Endothelial cell of umbilical vein (primary cell): ENCODE results near the gene INPP5F. TPM values are rescaled to one million over a fixed set of nuclear protein-coding genes. Genes with fewer than 3 reads are reported as not detected.

Experiments used
- BruUV-seq: library from RNA; stranded (reverse); fragments of 400-500 nt; replicated peaks from 2 replicates; lab custom pipeline; 2021; lab: Mats Ljungman, UMichigan
- CTCF ChIA-PET: fragments of 300-600, 350-600 bp; sonication (Branson Sonifier 250); formaldehyde crosslinking; loops from one replicate; lab custom pipeline; 2021; ENCODE audit warnings: antibody characterized with exemption, inconsistent platforms; lab: Charles Lee
- POLR2A ChIA-PET: fragments of 300-600, 350-600 bp; sonication (Branson Sonifier 250); formaldehyde crosslinking; loops from one replicate; lab custom pipeline; 2021; ENCODE audit warnings: antibody characterized with exemption, inconsistent platforms; lab: Charles Lee
- DNase-seq: peaks from one replicate; pipeline ENCODE4 v3.0.0-alpha.2; 2011; ENCODE audit warnings: low read depth, low spot score
- FAIRE-seq: peaks from 2 replicates; lab custom pipeline; 2011; peaks lifted over from hg19 to GRCh38; lab: Jason Lieb, UNC
- H2AFZ ChIP-seq: 2 replicates; pipeline ENCODE4 v1.6.0; 2012; ENCODE audit warnings: low read depth, low read length, control low read depth, inconsistent platforms
- H3K27ac ChIP-seq: 2 replicates; pipeline ENCODE4 v1.5.1; 2011; ENCODE audit warnings: low read depth, mild to moderate bottlenecking, control low read depth, low read length, moderate library complexity; ENCODE audit not compliant: insufficient read depth
- H3K27me3 ChIP-seq, 2 experiments: 2 replicates each; pipeline versions ENCODE4 v1.6.0 to v1.6.1; 2011; ENCODE audit warnings: low read length in 2 of 2, mixed read lengths in 1 of 2; ENCODE audit not compliant: control insufficient read depth in 2 of 2, insufficient read depth in 2 of 2
- H3K36me3 ChIP-seq, 2 experiments: 2 replicates in 1 of 2; 3 replicates in 1 of 2; pipeline ENCODE4 v1.5.1; 2011; ENCODE audit warnings: low read length in 2 of 2, mild to moderate bottlenecking in 1 of 2, moderate library complexity in 1 of 2; ENCODE audit not compliant: control insufficient read depth in 2 of 2, insufficient read depth in 2 of 2; ENCODE audit errors: extremely low read depth in 1 of 2
- H3K4me1 ChIP-seq: 3 replicates; pipeline ENCODE4 v1.5.1; 2011; ENCODE audit warnings: mild to moderate bottlenecking, low read length; ENCODE audit not compliant: control insufficient read depth, insufficient read depth; ENCODE audit errors: extremely low read depth
- H3K4me2 ChIP-seq: 2 replicates; pipeline ENCODE4 v1.6.1; 2011; ENCODE audit warnings: low read length, control low read depth, mixed read lengths; ENCODE audit not compliant: insufficient read depth
- H3K4me3 ChIP-seq, 3 experiments: fragments of 200-600 bp in 1 of 3; sonication (generic), shearing (Covaris generic) in 1 of 3; replicated peaks in 1 of 3; 2 replicates each; pipeline ENCODE4 v1.5.1; 2011 to 2016; ENCODE audit warnings: control low read depth in 3 of 3, low read length in 3 of 3, mild to moderate bottlenecking in 2 of 3, inconsistent platforms in 1 of 3, low read depth in 1 of 3, moderate library complexity in 1 of 3; ENCODE audit not compliant: insufficient read depth in 1 of 3
- H3K79me2 ChIP-seq: 2 replicates; pipeline ENCODE4 v1.6.0; 2012; ENCODE audit warnings: low read length, inconsistent platforms; ENCODE audit not compliant: control insufficient read depth, insufficient read depth
- H3K9ac ChIP-seq: replicated peaks from 2 replicates; pipeline ENCODE3; 2011; ENCODE audit warnings: low read length, control low read depth; ENCODE audit not compliant: insufficient read depth; ENCODE audit errors: extremely low read depth
- H3K9me1 ChIP-seq: replicated peaks from 3 replicates; pipeline ENCODE4 v1.6.0; 2011; ENCODE audit warnings: mild to moderate bottlenecking, low read length; ENCODE audit not compliant: control insufficient read depth, insufficient read depth; ENCODE audit errors: extremely low read depth
- H3K9me3 ChIP-seq: replicated peaks from 2 replicates; pipeline ENCODE4 v1.5.1; 2012; ENCODE audit warnings: low read length, inconsistent platforms; ENCODE audit not compliant: control insufficient read depth, insufficient read depth
- H4K20me1 ChIP-seq: replicated peaks from 2 replicates; pipeline ENCODE3; 2011; ENCODE audit warnings: mild to moderate bottlenecking, low read length; ENCODE audit not compliant: control insufficient read depth, insufficient read depth; ENCODE audit errors: extremely low read depth
- EZH2 ChIP-seq: IDR thresholded peaks from 2 replicates; pipeline ENCODE4 v1.6.1; 2012; ENCODE audit warnings: borderline replicate concordance, low read depth, mild to moderate bottlenecking, moderate library complexity, low read length, inconsistent platforms; ENCODE audit not compliant: severe bottlenecking
- FOS ChIP-seq: IDR thresholded peaks from 2 replicates; pipeline ENCODE4 v1.6.1; 2011; ENCODE audit warnings: mild to moderate bottlenecking, low read length, moderate library complexity, borderline replicate concordance; ENCODE audit not compliant: insufficient read depth
- GATA2 ChIP-seq: IDR thresholded peaks from 2 replicates; pipeline ENCODE4 v1.7.0; 2011; ENCODE audit warnings: low read depth, mild to moderate bottlenecking, moderate library complexity, mixed read lengths, low read length; ENCODE audit not compliant: insufficient read length, insufficient read depth
- JUN ChIP-seq: IDR thresholded peaks from 2 replicates; pipeline ENCODE4 v1.6.1; 2011; ENCODE audit warnings: borderline replicate concordance, low read depth; ENCODE audit not compliant: insufficient read length, insufficient read depth
- MYC ChIP-seq: IDR thresholded peaks from one replicate; pipeline ENCODE4 v1.6.1; 2011; ENCODE audit warnings: mild to moderate bottlenecking, low read depth, low read length
- POLR2A ChIP-seq: IDR thresholded peaks from 2 replicates; pipeline ENCODE4 v1.6.1; 2012; ENCODE audit warnings: low read depth, mild to moderate bottlenecking, control low read depth, low read length
- POLR2AphosphoS5 ChIP-seq: IDR thresholded peaks from 2 replicates; pipeline ENCODE4 v1.6.1; 2012; ENCODE audit warnings: low read depth, mild to moderate bottlenecking, control low read depth, low read length, moderate library complexity; ENCODE audit not compliant: insufficient read depth
- dilution Hi-C: fragments of 300-500 bp; cut with MboI; formaldehyde crosslinking; loops from one replicate; pipeline ENCODE4 v1.15.0; 2019; ENCODE audit warnings: low sequenced_read_pairs; ENCODE audit not compliant: extremely low pct_ligation_motif_present
- intact Hi-C: fragments of 100-400 bp; cut with micrococcal nuclease; formaldehyde crosslinking; loops from one replicate; pipeline ENCODE4 v1.10.0; 2022
- polyA plus RNA-seq, 4 experiments: library from polyadenylated mRNA; depleted of rRNA in 3 of 4; stranded (reverse) in 3 of 4; unstranded in 1 of 4; fragments of >200 nt; gene quantifications; 2 replicates each; pipeline versions ENCODE4 v1.2.1 to v1.2.3, GENCODE V29; 2011 to 2012; ENCODE audit warnings: missing spikeins in 1 of 4
- total RNA-seq: library from RNA; stranded (reverse); gene quantifications from 2 replicates; pipeline ENCODE4 v1.2.3, GENCODE V29; 2021
- TF ChIP-seq, protein P1 (sequence below), 2 donors: IDR thresholded peaks; 1 replicate in 1 of 2; 2 replicates in 1 of 2; pipeline ENCODE4 v1.5.1; 2011; ENCODE audit warnings: low read length in 2 of 2, mild to moderate bottlenecking in 2 of 2, moderate library complexity in 2 of 2, control low read depth in 1 of 2, inconsistent platforms in 1 of 2, low read depth in 1 of 2; ENCODE audit not compliant: insufficient read depth in 1 of 2; ENCODE audit errors: extremely low read depth in 1 of 2
- TF ChIP-seq, protein P2 (sequence below): IDR thresholded peaks from 2 replicates; pipeline ENCODE4 v1.6.1; 2011; ENCODE audit not compliant: insufficient read depth, insufficient read length

Gene INPP5F
- total and polyA plus RNA-seq, 2 donors (not counting 3 experiments of a cell fraction or from before 2014, with no cell fraction given), result 6.1 to 20.3 TPM

DNA sequence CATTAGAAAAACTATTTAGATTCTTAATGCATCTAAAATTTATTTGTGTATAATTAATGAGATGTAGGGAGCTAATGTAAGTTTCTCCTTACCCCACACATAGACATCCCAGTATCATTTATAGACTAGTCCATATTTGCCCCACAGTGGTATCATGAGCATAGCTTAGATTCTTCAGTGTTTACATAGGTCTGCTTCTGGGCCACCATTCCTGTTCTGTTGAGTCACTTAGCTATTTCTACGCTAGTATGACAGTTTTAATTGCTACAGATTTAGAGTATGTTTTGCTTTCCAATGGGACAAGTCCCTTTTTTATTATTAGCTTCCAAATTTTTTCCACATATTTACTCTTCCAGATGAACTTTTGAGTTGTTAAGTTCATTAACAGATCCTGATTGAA lies 77.4 kb downstream of the INPP5F start:
- POLR2A ChIA-PET, result no interaction called here
- Histone ChIP-seq H3K9me1 (no peaks in the 10 kb centered on the region), H3K4me3 (no peak overlapping the region), H3K36me3 (no peaks in the 10 kb centered on the region), H3K27ac (no peak overlapping the region), H3K27me3 (no peaks in the 10 kb centered on the region), H3K4me2 (no peak overlapping the region), H3K9ac (no peak overlapping the region), H3K9me3 (no peaks in the 10 kb centered on the region), H3K4me1 (peaks cover 12% of the 10 kb centered on the region), H2AFZ (no peak overlapping the region), H4K20me1 (no peaks in the 10 kb centered on the region), H3K79me2 (no peaks in the 10 kb centered on the region)
- TF ChIP-seq FOS (no peak), MYC (no peak), EZH2 (no peak), POLR2AphosphoS5 (no peak), POLR2A (no peak), JUN (no peak), GATA2 (no peak)
- TF ChIP-seq, protein P1, sequence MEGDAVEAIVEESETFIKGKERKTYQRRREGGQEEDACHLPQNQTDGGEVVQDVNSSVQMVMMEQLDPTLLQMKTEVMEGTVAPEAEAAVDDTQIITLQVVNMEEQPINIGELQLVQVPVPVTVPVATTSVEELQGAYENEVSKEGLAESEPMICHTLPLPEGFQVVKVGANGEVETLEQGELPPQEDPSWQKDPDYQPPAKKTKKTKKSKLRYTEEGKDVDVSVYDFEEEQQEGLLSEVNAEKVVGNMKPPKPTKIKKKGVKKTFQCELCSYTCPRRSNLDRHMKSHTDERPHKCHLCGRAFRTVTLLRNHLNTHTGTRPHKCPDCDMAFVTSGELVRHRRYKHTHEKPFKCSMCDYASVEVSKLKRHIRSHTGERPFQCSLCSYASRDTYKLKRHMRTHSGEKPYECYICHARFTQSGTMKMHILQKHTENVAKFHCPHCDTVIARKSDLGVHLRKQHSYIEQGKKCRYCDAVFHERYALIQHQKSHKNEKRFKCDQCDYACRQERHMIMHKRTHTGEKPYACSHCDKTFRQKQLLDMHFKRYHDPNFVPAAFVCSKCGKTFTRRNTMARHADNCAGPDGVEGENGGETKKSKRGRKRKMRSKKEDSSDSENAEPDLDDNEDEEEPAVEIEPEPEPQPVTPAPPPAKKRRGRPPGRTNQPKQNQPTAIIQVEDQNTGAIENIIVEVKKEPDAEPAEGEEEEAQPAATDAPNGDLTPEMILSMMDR (IDR thresholded peaks at IDR 0.05; ENCODE audit: extremely low read depth in 1 of 2, insufficient read depth in 1 of 2, low read depth in 1 of 2, low read length in 2 of 2), result no peak
- TF ChIP-seq, protein P2, sequence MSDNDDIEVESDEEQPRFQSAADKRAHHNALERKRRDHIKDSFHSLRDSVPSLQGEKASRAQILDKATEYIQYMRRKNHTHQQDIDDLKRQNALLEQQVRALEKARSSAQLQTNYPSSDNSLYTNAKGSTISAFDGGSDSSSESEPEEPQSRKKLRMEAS, result no peak
- CTCF ChIA-PET, result interaction anchor here (0.7 to 2.3 kb wide), 8 partner anchors 8 to 220 kb away, joined by 3 to 15 read pairs (median 4); no protein-coding TSS in a partner anchor
- intact Hi-C loops, result loop anchor here (2.0 kb wide), 1 partner anchor 22 kb away; no protein-coding TSS in a partner anchor
- BruUV-seq, result no TSS peak
- dilution Hi-C loops, result no loop called here
- DNase-seq, result no peak
- FAIRE-seq, result no peak
